Activated T-cell treated with anti-CD3 and anti-CD28 coated beads, Interleukin-2, amount 50 U/mL, for 24 hours (primary cell): Measurements from ENCODE around the gene SLC45A3.

Experiments used
- DNase-seq: peaks from one replicate; pipeline ENCODE4 v3.0.0-alpha.2; 2020
- H3K27ac Mint-ChIP-seq: 2 replicates; pipeline ENCODE4 v1.8.0; 2020; ENCODE audit warnings: mild to moderate bottlenecking, mixed read lengths
- H3K27me3 Mint-ChIP-seq: 2 replicates; pipeline ENCODE4 v1.8.0; 2020; ENCODE audit warnings: mixed read lengths
- H3K36me3 Mint-ChIP-seq: 2 replicates; pipeline ENCODE4 v1.8.0; 2020; ENCODE audit warnings: low read depth, mixed read lengths
- H3K4me1 Mint-ChIP-seq: 2 replicates; pipeline ENCODE4 v1.8.0; 2020; ENCODE audit warnings: low read depth, mixed read lengths
- H3K4me3 Mint-ChIP-seq: 2 replicates; pipeline ENCODE4 v1.8.0; 2020; ENCODE audit warnings: mild to moderate bottlenecking, moderate library complexity, mixed read lengths
- H3K9me3 Mint-ChIP-seq: 2 replicates; pipeline ENCODE4 v1.8.0; 2020; ENCODE audit warnings: mixed read lengths

Gene SLC45A3

DNA sequence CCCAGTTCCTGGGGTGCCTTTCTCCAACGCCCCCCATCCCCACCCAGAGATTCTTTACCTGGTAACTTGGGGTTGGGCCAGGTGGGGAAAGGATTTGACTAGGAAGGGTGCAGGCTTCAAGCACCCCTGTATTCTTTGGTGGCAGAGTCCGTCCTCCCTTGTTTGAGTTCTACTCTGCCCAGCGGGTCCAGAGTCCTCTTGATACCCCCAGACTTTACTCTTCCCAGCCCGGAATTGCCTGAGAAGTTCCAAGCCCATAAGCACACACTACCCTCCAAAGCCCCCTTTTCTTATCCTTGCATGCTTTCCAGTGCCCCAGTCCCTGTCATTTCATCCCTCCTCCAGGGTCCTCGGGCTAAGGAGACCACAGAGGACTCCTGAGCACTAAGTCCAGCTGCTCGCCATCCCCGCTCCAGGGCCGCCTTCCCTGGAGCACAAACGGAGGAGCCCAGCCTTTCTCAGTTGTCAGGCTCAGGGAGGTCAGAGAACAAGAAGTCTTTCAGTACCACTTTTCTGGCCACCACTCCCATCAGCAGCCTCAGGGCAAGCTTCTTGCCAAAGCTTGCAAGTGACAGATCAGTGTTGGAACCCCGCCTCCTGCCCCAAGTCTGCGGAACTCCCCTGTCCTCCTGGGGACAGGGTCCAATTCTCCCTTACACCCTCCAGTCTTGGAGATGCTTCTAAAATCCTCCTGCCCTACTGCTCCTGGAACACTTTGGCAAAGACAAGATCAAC, 12.2 kb downstream of the SLC45A3 start:
- Mint-ChIP-seq H3K4me3 (no peak overlapping the region), H3K4me1 (no peaks in the 10 kb centered on the region), H3K27me3 (peaks cover 23% of the 10 kb centered on the region), H3K9me3 (no peaks in the 10 kb centered on the region), H3K27ac (no peak overlapping the region), H3K36me3 (no peaks in the 10 kb centered on the region)
- DNase-seq: no peak

DNA sequence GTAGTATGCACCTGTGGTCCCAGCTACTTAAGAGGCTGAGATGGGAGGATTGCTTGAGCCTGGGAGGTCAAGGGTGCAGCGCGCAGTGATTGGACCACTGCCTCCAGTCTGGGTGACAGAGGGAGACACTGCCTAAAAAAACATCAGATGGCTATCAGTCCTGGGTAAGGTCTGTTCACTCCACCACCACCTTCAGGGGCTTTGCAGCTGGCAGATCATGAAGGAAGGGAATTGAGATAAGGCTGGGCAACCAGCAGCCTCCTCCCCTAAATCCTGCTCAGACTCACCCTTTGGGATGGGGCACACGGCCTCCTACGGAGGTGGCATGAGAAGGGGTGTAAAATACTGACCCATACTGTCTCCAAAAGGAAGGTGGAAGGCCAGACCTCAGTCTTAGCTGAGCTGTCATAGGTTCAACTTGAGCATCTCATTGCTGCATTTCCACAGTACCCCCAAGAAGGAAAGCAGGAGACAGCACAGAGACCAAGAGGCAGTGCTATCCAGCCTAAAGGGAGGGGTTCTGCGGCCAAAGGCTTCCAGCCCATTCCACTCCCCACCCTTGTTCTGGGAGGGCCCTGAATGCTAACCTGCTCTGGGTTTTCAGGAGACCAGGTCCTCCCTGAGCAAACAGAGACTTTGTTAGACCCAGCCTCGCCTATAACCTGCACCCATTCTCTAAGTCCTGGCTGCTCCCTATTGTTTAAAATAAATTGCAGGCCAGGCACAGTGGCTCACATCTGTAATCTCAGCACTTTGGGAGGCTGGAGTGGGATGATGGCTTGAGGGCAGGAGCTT, 13.7 kb downstream of the SLC45A3 start:
- H3K4me3 Mint-ChIP-seq: no peak overlapping the region
- H3K27me3 Mint-ChIP-seq: peaks cover 15% of the 10 kb centered on the region
- no peak overlapping the region for H3K27ac Mint-ChIP-seq
- no peak for DNase-seq
- H3K9me3 Mint-ChIP-seq: no peaks in the 10 kb centered on the region
- H3K36me3 Mint-ChIP-seq: no peaks in the 10 kb centered on the region
- no peaks in the 10 kb centered on the region for H3K4me1 Mint-ChIP-seq

DNA sequence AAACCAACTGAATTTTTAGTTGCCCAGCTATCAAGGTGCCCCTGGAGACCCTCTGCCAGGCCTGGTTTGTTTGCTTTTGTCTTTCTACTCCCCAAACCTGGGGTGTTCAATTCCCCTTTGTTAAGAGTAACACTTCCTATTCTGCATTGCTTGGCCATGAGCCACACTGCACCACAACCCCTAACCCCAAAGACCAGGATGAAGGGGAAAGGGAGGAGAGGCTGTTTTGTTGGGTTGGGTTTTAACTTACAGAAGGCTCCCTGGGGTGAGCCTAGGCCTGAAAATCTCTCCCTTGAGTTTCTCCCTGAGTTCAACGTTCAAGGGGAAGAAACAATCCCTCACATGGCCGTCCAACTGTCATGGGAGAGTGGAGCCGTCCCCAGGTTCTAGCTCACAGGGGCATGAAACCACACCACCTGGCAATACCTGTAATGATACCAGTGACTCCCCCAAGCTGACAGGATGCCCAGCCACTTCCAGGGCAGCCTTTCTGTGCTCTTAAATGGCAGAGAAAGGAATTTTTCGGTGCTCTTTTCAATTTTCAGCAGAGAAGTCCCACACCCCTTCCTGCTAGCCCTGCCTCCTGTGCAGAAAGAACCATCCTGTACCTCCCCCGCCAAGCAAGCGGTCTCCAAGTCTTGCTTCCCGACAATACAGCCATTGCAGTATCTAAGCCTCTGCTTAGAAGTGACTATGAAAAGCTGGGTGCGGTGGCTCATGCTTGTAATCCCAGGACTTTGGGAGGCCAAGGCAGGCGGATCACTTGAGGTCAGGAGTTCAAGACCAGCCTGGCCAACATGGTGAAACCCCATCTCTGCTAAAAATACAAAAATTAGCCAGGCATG, 14.9 kb downstream of the SLC45A3 start:
- Mint-ChIP-seq H3K4me3 (no peak overlapping the region), H3K27ac (no peak overlapping the region), H3K36me3 (no peaks in the 10 kb centered on the region), H3K9me3 (no peaks in the 10 kb centered on the region), H3K27me3 (peaks cover 15% of the 10 kb centered on the region), H3K4me1 (no peaks in the 10 kb centered on the region)
- no peak for DNase-seq

DNA sequence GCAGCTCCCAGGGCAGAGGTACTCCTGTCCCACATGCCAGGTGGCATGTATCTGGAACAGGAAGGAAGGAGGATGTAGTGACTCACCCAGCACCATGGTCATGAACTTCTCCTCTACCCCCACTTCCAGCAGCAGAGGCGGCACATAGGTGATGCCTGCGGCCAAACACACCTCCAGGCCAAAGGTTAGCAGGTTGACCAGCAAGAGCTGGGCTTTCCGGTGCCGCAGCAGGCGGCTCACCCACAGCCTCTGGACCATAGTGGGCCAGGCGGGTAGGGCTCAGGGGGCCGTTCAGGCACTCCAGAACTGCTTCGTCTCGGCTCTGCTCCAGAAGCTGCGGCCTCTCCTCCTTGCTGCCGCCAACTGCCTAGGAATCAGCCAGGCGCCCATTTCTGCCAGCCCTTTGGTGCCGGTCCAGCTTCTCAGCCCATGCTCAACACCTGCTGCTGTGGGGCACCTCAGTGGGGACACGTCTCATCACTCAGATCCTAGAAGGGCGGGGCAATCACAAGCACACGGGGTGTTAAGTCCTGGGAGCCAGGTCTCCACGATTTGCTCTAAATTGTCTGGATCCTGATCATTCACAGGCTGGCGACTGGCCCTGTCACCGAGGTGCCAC, 15.8 kb downstream of the SLC45A3 start:
- H3K9me3 Mint-ChIP-seq: no peaks in the 10 kb centered on the region
- no peak for DNase-seq
- H3K4me1 Mint-ChIP-seq: no peaks in the 10 kb centered on the region
- no peaks in the 10 kb centered on the region for H3K36me3 Mint-ChIP-seq
- H3K4me3 Mint-ChIP-seq: no peak overlapping the region
- H3K27me3 Mint-ChIP-seq: peaks cover 13% of the 10 kb centered on the region
- H3K27ac Mint-ChIP-seq: no peak overlapping the region

DNA sequence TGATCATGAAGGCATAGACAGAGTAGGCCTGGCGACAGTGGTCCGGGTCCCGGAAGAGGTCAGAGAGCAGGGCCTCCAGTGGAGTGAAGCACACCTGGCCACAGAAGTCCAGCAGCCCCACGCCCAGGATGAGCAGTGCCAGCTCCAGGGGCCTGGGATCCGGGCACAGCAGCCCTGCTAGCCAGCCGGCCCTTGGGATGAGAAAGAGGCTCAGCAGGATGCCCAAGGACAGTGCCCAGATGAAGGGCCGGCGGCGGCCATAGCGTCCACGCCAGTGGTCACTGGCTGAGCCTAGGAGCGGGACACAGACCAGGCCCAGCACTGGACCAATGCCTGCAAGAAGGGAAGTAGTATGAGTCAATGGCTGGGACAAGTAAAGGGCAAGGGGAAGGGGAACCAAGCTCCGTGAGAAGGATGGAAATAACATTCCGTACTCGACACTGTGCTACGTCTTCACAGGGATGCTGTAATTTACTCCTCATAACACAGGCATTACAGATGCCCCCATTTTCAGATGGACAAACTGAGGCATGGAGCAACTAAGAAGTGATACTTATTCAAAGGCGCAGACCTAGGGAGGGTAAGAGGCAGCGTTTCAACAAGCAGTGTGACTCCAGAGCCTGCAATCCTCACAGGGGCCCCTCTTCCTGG, 16.9 kb downstream of the SLC45A3 start:
- no peak for DNase-seq
- H3K4me1 Mint-ChIP-seq: peaks cover 4% of the 10 kb centered on the region
- H3K4me3 Mint-ChIP-seq: no peak overlapping the region
- no peaks in the 10 kb centered on the region for H3K36me3 Mint-ChIP-seq
- H3K27me3 Mint-ChIP-seq: peaks cover 9% of the 10 kb centered on the region
- no peak overlapping the region for H3K27ac Mint-ChIP-seq
- H3K9me3 Mint-ChIP-seq: no peaks in the 10 kb centered on the region

DNA sequence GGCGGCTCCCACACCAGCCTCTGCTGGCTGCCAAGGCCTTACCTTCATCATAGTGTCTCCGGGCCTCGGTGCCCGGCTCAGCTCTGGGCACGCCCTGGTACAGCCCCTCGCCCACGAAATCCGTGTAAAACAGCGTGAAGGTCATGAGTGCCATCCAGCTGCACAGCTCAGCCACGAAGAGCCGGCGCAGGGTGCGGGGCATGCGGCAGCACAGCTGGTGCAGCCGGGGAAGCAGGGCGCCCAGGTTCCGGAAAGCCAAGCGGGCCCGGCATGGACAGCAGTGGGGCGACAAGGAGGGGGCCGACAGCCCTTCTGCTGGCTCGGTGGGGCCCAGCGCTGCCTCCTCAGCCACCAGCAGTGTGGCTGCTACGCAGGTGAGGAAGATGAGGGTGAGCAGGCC, 17.5 kb downstream of the SLC45A3 start:
- Mint-ChIP-seq H3K36me3 (no peaks in the 10 kb centered on the region), H3K4me1 (peaks cover 4% of the 10 kb centered on the region), H3K9me3 (no peaks in the 10 kb centered on the region), H3K27me3 (peaks cover 3% of the 10 kb centered on the region), H3K27ac (no peak overlapping the region), H3K4me3 (no peak overlapping the region)
- no peak for DNase-seq

DNA sequence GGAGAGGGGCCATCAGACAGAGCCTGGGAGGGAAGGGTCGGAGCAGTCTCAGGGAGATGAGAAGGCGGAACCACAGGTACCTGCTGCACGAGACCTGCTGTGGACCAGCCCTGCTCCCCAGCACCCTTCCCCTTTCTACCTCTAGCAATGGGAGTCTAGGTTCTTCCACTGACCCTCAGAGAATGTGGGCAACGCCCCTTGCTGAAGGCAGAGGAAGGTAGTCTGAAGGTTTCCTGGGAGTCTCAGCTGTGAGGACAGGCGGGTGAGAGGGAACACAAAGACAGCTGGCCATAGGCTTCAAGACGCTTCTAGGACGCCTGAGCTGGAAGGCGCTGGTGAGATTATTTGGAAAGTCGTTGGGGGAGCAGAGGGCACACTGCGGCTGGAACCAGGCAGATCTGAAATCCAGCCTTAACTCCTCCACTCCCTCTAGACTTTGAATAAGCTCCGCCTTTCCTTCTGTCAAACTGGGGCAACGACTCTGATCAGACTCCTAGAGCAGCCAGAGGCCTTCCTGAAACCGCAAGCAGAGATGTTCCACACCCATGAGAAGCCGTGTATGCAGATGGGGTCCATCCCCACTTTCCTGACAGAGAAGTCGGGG, 18.1 kb downstream of the SLC45A3 start:
- peaks cover 4% of the 10 kb centered on the region for H3K4me1 Mint-ChIP-seq
- H3K9me3 Mint-ChIP-seq: no peaks in the 10 kb centered on the region
- H3K27ac Mint-ChIP-seq: no peak overlapping the region
- peaks cover 3% of the 10 kb centered on the region for H3K27me3 Mint-ChIP-seq
- H3K4me3 Mint-ChIP-seq: no peak overlapping the region
- no peak for DNase-seq
- no peaks in the 10 kb centered on the region for H3K36me3 Mint-ChIP-seq

DNA sequence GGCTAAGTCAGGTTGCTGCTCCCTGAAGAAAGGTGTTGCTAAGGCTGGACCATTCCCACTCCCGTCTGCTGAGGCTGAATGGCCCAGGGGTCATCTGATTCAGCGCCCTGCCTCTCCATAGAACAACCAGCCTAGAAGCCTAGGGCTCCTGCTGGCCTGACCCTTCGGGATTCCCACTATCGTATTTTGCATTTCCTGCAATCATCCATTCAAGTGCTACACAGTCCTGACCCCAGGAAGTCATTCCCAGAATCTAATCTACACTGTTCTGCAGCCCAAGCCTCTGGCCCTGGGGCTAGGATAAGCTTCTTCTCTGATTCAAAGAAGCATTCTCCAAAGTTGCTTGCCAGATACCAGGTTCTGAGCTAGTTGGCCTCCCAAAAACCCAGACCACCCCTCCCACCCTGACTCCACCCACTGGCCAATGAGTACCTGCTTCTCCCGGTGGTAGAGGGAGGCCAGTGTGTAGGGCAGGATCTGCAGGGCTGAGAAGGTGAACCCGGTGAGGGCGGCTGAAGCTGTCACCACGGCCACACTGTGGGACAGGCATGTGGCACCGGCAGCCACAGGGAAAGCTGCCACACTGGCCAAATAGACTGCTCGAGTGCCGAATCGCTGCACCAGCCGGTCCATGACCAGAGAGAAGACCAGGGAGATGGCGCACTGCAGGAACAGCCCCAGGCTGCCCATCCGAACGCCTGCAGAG, 18.7 kb downstream of the SLC45A3 start:
- H3K27ac Mint-ChIP-seq: no peak overlapping the region
- peaks cover 4% of the 10 kb centered on the region for H3K4me1 Mint-ChIP-seq
- DNase-seq: no peak
- peaks cover 3% of the 10 kb centered on the region for H3K27me3 Mint-ChIP-seq
- H3K9me3 Mint-ChIP-seq: no peaks in the 10 kb centered on the region
- no peak overlapping the region for H3K4me3 Mint-ChIP-seq
- H3K36me3 Mint-ChIP-seq: no peaks in the 10 kb centered on the region

DNA sequence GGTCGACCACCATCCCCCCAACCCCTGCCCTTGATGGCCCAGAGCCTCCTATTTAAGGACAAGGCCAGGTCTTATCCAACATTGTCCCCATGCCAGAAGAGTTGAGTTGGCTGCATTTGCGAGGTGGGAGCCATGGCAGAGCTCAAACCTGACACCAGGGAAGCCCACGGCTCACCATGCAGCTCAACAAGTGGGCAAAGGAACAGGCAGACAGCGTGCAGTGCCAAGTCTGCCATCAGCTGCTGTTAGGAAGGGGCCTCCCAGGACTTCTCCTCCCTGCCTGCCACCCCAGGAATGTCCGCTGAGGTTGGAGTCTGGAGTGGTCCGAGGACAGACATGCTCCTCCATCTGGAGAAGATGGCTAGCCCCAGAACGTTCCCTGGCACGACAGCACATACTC, 19.9 kb downstream of the SLC45A3 start:
- Mint-ChIP-seq H3K27me3 (peaks cover 3% of the 10 kb centered on the region), H3K27ac (no peak overlapping the region), H3K4me1 (peaks cover 4% of the 10 kb centered on the region), H3K36me3 (no peaks in the 10 kb centered on the region), H3K9me3 (no peaks in the 10 kb centered on the region), H3K4me3 (no peak overlapping the region)
- DNase-seq: no peak

DNA sequence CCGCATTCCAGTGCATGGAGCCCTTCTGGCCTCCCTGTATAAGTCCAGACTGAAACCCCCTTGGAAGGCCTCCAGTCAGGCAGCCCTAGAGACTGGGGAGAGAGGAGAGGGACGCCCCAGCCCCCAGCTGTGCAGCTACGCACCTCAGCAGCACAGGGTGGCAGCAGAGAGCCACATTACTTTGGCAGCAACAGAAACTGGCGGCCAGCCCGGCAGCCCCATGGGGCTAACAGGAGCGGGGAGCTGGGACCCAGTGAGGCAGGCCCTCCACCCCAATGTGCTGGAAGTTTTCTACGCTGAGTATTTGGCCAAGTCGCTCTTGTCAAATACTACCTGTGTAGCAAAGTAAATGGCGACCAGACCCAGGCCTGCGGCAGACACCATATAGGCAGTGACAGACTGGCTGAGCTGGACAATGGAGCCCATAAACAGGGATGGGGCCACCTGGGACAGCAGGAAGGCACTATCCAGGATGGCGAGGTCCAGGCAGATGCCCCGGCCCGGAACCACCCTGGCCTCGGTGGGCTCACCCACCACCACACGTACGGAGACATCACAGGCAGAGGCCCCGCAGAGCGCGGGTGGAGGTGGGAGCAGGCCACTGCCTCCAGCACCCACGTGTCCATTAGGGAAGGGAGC, 21.2 kb downstream of the SLC45A3 start:
- peak; percentile 83 for DNase-seq
- H3K27me3 Mint-ChIP-seq: peaks cover 3% of the 10 kb centered on the region
- no peaks in the 10 kb centered on the region for H3K36me3 Mint-ChIP-seq
- H3K4me1 Mint-ChIP-seq: peaks cover 4% of the 10 kb centered on the region
- H3K4me3 Mint-ChIP-seq: no peak overlapping the region
- no peak overlapping the region for H3K27ac Mint-ChIP-seq
- H3K9me3 Mint-ChIP-seq: no peaks in the 10 kb centered on the region

DNA sequence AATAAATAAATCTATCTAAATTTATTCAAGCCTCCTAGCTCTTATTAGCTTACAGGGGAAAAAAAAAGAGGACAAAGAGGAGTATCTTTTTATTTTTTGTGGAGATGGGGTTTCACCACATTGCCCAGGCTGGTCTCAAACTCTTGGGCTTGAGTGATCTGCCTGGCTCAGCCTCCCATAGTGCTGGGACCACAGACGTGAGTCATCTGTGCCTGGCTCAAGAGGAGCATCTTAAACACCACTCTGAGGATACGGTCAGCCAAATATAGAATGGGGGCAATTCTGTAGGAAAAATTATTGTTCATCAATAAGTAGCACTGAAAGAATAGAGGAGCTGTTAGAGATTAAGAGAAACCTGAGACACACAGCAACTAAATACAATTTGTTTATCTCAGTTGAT, 24.1 kb downstream of the SLC45A3 start:
- Mint-ChIP-seq H3K9me3 (no peaks in the 10 kb centered on the region), H3K4me1 (peaks cover 4% of the 10 kb centered on the region), H3K36me3 (no peaks in the 10 kb centered on the region), H3K27ac (no peak overlapping the region), H3K27me3 (peaks cover 3% of the 10 kb centered on the region), H3K4me3 (no peak overlapping the region)
- no peak for DNase-seq

DNA sequence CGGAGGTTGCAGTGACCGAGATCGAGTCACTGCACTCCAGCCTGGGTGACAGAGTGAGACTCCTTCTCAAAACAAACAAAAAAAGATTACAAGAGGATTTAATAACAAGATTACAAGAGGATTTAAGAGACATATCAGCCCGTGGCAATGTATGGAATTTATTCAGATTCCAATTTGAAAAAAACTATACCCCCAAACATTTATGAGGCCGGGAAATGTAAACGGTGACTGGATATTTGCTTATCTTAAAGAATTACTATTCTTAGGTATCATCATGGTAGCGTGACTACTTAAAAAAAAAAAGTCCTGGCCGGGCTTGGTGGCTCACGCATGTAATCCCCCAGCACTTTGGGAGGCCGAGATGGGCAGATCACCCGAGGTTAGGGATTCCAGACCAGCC, 27.3 kb downstream of the SLC45A3 start:
- H3K4me3 Mint-ChIP-seq: no peak overlapping the region
- H3K27ac Mint-ChIP-seq: no peak overlapping the region

DNA sequence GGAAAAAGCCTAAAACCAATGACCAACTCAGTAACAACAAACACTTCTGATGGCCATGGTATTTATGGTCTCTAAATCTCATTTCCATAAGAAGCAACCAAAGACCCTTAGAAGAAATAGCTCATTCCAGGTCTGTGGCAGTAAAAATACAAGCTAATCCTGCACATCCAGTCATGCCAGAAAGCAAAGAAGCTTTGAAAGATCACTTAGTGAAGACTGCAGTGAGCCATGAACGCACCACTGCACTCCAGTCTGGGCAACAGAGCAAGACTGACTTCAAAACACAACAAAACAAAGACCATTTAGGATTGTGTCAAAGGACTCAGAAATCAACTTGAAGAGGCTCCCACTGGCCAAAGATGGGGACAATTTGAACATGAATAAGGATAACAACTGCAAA, 30.1 kb downstream of the SLC45A3 start:
- Mint-ChIP-seq H3K9me3 (no peaks in the 10 kb centered on the region), H3K36me3 (no peaks in the 10 kb centered on the region), H3K4me1 (no peaks in the 10 kb centered on the region), H3K27me3 (no peaks in the 10 kb centered on the region), H3K27ac (no peak overlapping the region), H3K4me3 (no peak overlapping the region)
- no peak for DNase-seq

More for the DNA sequence above, 27.3 kb downstream of the SLC45A3 start:
- H3K9me3 Mint-ChIP-seq: no peaks in the 10 kb centered on the region
- no peaks in the 10 kb centered on the region for H3K36me3 Mint-ChIP-seq
- DNase-seq: no peak
- H3K4me1 Mint-ChIP-seq: no peaks in the 10 kb centered on the region
- no peaks in the 10 kb centered on the region for H3K27me3 Mint-ChIP-seq
